K562 (cell line): ENCODE data around the gene PIGL. TPM values are rescaled to one million over a fixed set of nuclear protein-coding genes. Genes with fewer than 3 reads are reported as not detected.

Experiments
- ADNP ChIP-seq: fragments of 200-800 bp; sonication (Bioruptor generic); IDR thresholded peaks from 2 replicates; pipeline ENCODE4 v1.6.1; 2016; ENCODE audit warnings: missing genetic modification characterization, missing compliant biosample characterization
- CREM ChIP-seq: IDR thresholded peaks from 2 replicates; pipeline ENCODE4 v1.6.1; 2014; ENCODE audit warnings: antibody characterized with exemption, low read depth
- ELF1 ChIP-seq: fragments of 200-800 bp; sonication (Bioruptor generic); IDR thresholded peaks from 2 replicates; pipeline ENCODE4 v1.6.1; 2016; ENCODE audit warnings: missing genetic modification characterization, missing compliant biosample characterization
- EP300 ChIP-seq: IDR thresholded peaks from 2 replicates; pipeline ENCODE4 v1.6.1; 2012; ENCODE audit warnings: low read length, improper control_type of control experiment
- EP400 ChIP-seq: fragments of 450-650 bp; IDR thresholded peaks from 2 replicates; pipeline ENCODE4 v1.6.1; 2017; ENCODE audit warnings: antibody characterized with exemption, mild to moderate bottlenecking, moderate library complexity
- FUS ChIP-seq: fragments of 200-400 bp; formaldehyde crosslinking; optimal IDR thresholded peaks from 2 replicates; pipeline ENCODE3; 2017; ENCODE audit warnings: low read depth, low read length
- GATA2 ChIP-seq: sonication (generic); formaldehyde crosslinking; IDR thresholded peaks from 2 replicates; pipeline ENCODE4 v1.4.0; 2020; ENCODE audit warnings: mild to moderate bottlenecking, missing genetic modification reagents
- MYBL2 ChIP-seq, 2 experiments: fragments of 450-650 bp in 1 of 2; sonication (generic) in 1 of 2; formaldehyde crosslinking in 1 of 2; IDR thresholded peaks; 2 replicates each; pipeline versions ENCODE4 v1.6.1 to v1.8.1; 2017 to 2022; ENCODE audit warnings: borderline replicate concordance in 1 of 2, inconsistent platforms in 1 of 2, low read depth in 1 of 2, mild to moderate bottlenecking in 1 of 2, missing genetic modification reagents in 1 of 2, moderate library complexity in 1 of 2
- MYC ChIP-seq, 2 experiments: fragments of 250-450 bp in 1 of 2; sonication (Bioruptor Pico) in 1 of 2; IDR thresholded peaks; 2 replicates each; pipeline versions ENCODE4 v1.5.1 to v1.6.1; 2012 to 2021; ENCODE audit warnings: low read depth in 2 of 2, borderline replicate concordance in 1 of 2, improper control_type of control experiment in 1 of 2, low read length in 1 of 2, mild to moderate bottlenecking in 1 of 2, moderate library complexity in 1 of 2
- NRF1 ChIP-seq, 2 experiments: fragments of 450-650 bp; IDR thresholded peaks in 1 of 2; conservative IDR thresholded peaks in 1 of 2; 2 replicates each; pipeline ENCODE4 v1.6.1; 2014; ENCODE audit warnings: mild to moderate bottlenecking in 2 of 2
- POLR2AphosphoS5 ChIP-seq: IDR thresholded peaks from 2 replicates; pipeline ENCODE4 v1.6.1; 2011; ENCODE audit warnings: mild to moderate bottlenecking, low read depth, low read length, moderate library complexity; ENCODE audit not compliant: control insufficient read depth, insufficient read depth
- RBM22 ChIP-seq: fragments of 200-400 bp; formaldehyde crosslinking; IDR thresholded peaks from 2 replicates; pipeline ENCODE4 v1.6.1; 2018; ENCODE audit warnings: low read length, low read depth; ENCODE audit not compliant: poor library complexity, severe bottlenecking
- STAT5A ChIP-seq: IDR thresholded peaks from 2 replicates; pipeline ENCODE4 v1.6.1; 2012; ENCODE audit warnings: low read length, inconsistent platforms, borderline replicate concordance
- XRCC5 ChIP-seq: fragments of 200-400 bp; formaldehyde crosslinking; IDR thresholded peaks from 2 replicates; pipeline ENCODE4 v1.6.1; 2017; ENCODE audit warnings: low read depth, mild to moderate bottlenecking, low read length
- ZNF12 ChIP-seq: sonication (generic); formaldehyde crosslinking; IDR thresholded peaks from 2 replicates; pipeline ENCODE4 v1.4.0; 2020; ENCODE audit warnings: mild to moderate bottlenecking, missing genetic modification reagents
- ZNF253 ChIP-seq: fragments of 250-450 bp; sonication (Bioruptor Pico); conservative IDR thresholded peaks from 2 replicates; pipeline ENCODE4 v1.6.1; 2021; ENCODE audit warnings: mild to moderate bottlenecking
- ZNF551 ChIP-seq: fragments of 250-450 bp; sonication (Bioruptor Pico); IDR thresholded peaks from 2 replicates; pipeline ENCODE4 v1.5.0; 2021; ENCODE audit warnings: mild to moderate bottlenecking, moderate library complexity
- polyA plus RNA-seq, 8 experiments: library from polyadenylated mRNA; depleted of rRNA in 4 of 8; stranded (reverse) in 5 of 8; unstranded in 3 of 8; fragments of >200 nt; fragmentation: Nextera tagmentation in 2 of 8; fragmentation: Illumina TruSeq in 1 of 8; extraction: Ambion mirVana in 2 of 8; extraction: Trizol in 1 of 8; gene quantifications; 2 replicates each; pipeline versions ENCODE4 v1.2.1 to v1.2.3, GENCODE V29; 2011 to 2014; ENCODE audit warnings: inconsistent platforms in 1 of 8, missing spikeins in 1 of 8
- total RNA-seq, 7 experiments: library from RNA; depleted of rRNA in 6 of 7; stranded (reverse); fragments of >200 nt in 6 of 7; fragmentation: Illumina TruSeq in 2 of 7; extraction: Trizol in 2 of 7; gene quantifications; 2 replicates each; pipeline versions ENCODE4 v1.2.1 to v1.2.3, GENCODE V29; 2011 to 2021; ENCODE audit warnings: low replicate concordance in 1 of 7
- TF ChIP-seq, protein P1 (sequence below): fragments of 450-650 bp; formaldehyde crosslinking; IDR thresholded peaks from 2 replicates; pipeline ENCODE4 v1.4.0; 2020; ENCODE audit warnings: mild to moderate bottlenecking, moderate library complexity
- TF ChIP-seq, protein P2 (sequence below): fragments of 450-650 bp; IDR thresholded peaks from 2 replicates; pipeline ENCODE4 v1.6.1; 2016; ENCODE audit warnings: mild to moderate bottlenecking
- TF ChIP-seq, protein P3 (sequence below): fragments of 450-650 bp; formaldehyde crosslinking; IDR thresholded peaks from 2 replicates; pipeline ENCODE4 v1.4.0; 2020; ENCODE audit warnings: mild to moderate bottlenecking, mixed read lengths
- TF ChIP-seq, protein P4 (sequence below): fragments of 450-650 bp; IDR thresholded peaks from 2 replicates; pipeline ENCODE4 v1.6.1; 2016; ENCODE audit warnings: missing biosample characterization, missing genetic modification characterization

The PIGL gene
- total and polyA plus RNA-seq, 9 of the 15 experiments (the other 6 are each of a cell fraction or from before 2014, with no cell fraction given): 19.9 to 55.3 (median 29.6) TPM

DNA sequence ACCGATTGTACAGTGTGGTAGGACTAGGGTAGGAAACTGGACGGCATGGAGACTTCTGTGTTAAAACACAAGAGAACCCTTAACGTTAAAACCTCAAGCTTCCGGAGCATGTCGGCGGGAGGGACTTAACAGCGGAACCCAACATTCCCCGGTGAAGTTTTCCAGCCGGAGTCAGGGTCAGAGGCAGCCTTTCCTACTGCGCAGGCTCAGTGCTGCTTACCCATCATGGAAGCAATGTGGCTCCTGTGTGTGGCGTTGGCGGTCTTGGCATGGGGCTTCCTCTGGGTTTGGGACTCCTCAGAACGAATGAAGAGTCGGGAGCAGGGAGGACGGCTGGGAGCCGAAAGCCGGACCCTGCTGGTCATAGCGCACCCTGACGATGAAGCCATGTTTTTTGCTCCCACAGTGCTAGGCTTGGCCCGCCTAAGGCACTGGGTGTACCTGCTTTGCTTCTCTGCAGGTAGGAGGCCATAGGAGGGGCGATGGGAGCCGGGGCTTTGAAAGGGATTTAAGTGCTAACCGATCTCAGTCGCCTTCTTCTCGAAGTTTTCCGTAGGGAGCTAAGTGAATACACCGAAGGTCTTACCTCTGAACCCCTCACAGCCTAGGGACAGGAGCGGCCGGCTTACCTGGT lies at the start of gene PIGL (continued):
- TF ChIP-seq ZNF253 (CRISPR knock-in tag): no peak
- TF ChIP-seq, protein P1, sequence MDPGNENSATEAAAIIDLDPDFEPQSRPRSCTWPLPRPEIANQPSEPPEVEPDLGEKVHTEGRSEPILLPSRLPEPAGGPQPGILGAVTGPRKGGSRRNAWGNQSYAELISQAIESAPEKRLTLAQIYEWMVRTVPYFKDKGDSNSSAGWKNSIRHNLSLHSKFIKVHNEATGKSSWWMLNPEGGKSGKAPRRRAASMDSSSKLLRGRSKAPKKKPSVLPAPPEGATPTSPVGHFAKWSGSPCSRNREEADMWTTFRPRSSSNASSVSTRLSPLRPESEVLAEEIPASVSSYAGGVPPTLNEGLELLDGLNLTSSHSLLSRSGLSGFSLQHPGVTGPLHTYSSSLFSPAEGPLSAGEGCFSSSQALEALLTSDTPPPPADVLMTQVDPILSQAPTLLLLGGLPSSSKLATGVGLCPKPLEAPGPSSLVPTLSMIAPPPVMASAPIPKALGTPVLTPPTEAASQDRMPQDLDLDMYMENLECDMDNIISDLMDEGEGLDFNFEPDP (CRISPR knock-in tag): no peak
- TF ChIP-seq GATA2 (CRISPR knock-in tag): no peak
- TF ChIP-seq, protein P2, sequence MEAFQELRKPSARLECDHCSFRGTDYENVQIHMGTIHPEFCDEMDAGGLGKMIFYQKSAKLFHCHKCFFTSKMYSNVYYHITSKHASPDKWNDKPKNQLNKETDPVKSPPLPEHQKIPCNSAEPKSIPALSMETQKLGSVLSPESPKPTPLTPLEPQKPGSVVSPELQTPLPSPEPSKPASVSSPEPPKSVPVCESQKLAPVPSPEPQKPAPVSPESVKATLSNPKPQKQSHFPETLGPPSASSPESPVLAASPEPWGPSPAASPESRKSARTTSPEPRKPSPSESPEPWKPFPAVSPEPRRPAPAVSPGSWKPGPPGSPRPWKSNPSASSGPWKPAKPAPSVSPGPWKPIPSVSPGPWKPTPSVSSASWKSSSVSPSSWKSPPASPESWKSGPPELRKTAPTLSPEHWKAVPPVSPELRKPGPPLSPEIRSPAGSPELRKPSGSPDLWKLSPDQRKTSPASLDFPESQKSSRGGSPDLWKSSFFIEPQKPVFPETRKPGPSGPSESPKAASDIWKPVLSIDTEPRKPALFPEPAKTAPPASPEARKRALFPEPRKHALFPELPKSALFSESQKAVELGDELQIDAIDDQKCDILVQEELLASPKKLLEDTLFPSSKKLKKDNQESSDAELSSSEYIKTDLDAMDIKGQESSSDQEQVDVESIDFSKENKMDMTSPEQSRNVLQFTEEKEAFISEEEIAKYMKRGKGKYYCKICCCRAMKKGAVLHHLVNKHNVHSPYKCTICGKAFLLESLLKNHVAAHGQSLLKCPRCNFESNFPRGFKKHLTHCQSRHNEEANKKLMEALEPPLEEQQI: no peak
- TF ChIP-seq STAT5A: no peak
- TF ChIP-seq ELF1 (tag): no peak
- TF ChIP-seq, protein P3, sequence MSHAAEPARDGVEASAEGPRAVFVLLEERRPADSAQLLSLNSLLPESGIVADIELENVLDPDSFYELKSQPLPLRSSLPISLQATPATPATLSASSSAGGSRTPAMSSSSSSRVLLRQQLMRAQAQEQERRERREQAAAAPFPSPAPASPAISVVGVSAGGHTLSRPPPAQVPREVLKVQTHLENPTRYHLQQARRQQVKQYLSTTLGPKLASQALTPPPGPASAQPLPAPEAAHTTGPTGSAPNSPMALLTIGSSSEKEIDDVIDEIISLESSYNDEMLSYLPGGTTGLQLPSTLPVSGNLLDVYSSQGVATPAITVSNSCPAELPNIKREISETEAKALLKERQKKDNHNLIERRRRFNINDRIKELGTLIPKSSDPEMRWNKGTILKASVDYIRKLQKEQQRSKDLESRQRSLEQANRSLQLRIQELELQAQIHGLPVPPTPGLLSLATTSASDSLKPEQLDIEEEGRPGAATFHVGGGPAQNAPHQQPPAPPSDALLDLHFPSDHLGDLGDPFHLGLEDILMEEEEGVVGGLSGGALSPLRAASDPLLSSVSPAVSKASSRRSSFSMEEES (CRISPR knock-in tag): no peak
- no peak for TF ChIP-seq RBM22
- TF ChIP-seq XRCC5: peak; percentile 83; the same call in 1 of the 2 replicates
- no peak for TF ChIP-seq ZNF551 (CRISPR knock-in tag)
- peak; percentile 97 for TF ChIP-seq POLR2AphosphoS5
- TF ChIP-seq EP400: peak; percentile 87
- TF ChIP-seq, protein P4, sequence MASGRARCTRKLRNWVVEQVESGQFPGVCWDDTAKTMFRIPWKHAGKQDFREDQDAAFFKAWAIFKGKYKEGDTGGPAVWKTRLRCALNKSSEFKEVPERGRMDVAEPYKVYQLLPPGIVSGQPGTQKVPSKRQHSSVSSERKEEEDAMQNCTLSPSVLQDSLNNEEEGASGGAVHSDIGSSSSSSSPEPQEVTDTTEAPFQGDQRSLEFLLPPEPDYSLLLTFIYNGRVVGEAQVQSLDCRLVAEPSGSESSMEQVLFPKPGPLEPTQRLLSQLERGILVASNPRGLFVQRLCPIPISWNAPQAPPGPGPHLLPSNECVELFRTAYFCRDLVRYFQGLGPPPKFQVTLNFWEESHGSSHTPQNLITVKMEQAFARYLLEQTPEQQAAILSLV (tag): no peak
- no peak for TF ChIP-seq ADNP
- no peak for TF ChIP-seq FUS
- no peak for TF ChIP-seq ZNF12 (CRISPR knock-in tag)
- peak; percentile 89 to 92 for TF ChIP-seq NRF1 (conservative IDR thresholded peaks at IDR 0.05 in 1 of 2, IDR thresholded peaks at IDR 0.05 in 1 of 2)
- TF ChIP-seq MYBL2 (IDR thresholded peaks at IDR 0.05; ENCODE audit: low read depth): no peak
- TF ChIP-seq MYBL2 (CRISPR knock-in tag; IDR thresholded peaks at IDR 0.05; ENCODE audit: borderline replicate concordance): no peak
- peak; percentile 89; the same call in 1 of the 2 replicates for TF ChIP-seq MYC (IDR thresholded peaks at IDR 0.05; ENCODE audit: low read depth, low read length)
- TF ChIP-seq MYC (CRISPR knock-in tag; IDR thresholded peaks at IDR 0.05; ENCODE audit: borderline replicate concordance, low read depth): no peak
- TF ChIP-seq CREM: peak; percentile 64
- peak; percentile 42; the same call in 1 of the 2 replicates for TF ChIP-seq EP300
